ENCODE measurements around the gene LIMK1. TPM values are rescaled to one million over a fixed set of nuclear protein-coding genes. Genes with fewer than 3 reads are reported as not detected.

LIMK1 gene
- total RNA-seq, 1 experiment from 2014 or later = 56.3 TPM

- DNase-seq (ENCODE audit: low read depth, low spot score) = no peak
- H3K9me3 ChIP-seq (ENCODE audit: control insufficient read depth in 1 of 2, insufficient read depth in 1 of 2, low read depth in 1 of 2, low read length in 2 of 2) = no peaks in the 10 kb centered on the region
- peaks cover 2 to 7% of the 10 kb centered on the region in 2 experiments; a peak in 2 of 4 replicates for H3K4me1 ChIP-seq (ENCODE audit: control insufficient read depth in 1 of 2, insufficient read depth in 2 of 2, low read length in 2 of 2)
- TF ChIP-seq CBX3 (IDR thresholded peaks at IDR 0.05; ENCODE audit: low read depth) (no peak), MAX (IDR thresholded peaks at IDR 0.05) (no peak)
- H3K27me3 ChIP-seq (ENCODE audit: insufficient read depth, low read length) = peaks cover 4% of the 10 kb centered on the region; the same call in 1 of the 2 replicates
- H4K20me1 ChIP-seq (ENCODE audit: insufficient read depth) = no peaks in the 10 kb centered on the region
- POLR2A ChIA-PET = no interaction called here
- H3K4me2 ChIP-seq (ENCODE audit: low read length) = no peak overlapping the region
- H2AFZ ChIP-seq (ENCODE audit: low read depth, low read length, poor library complexity, severe bottlenecking) = no peak overlapping the region
- no peak overlapping the region for H3K4me3 ChIP-seq (replicated peaks in 1 of 2; ENCODE audit: low read depth in 1 of 2, low read length in 2 of 2)
- H3K27ac ChIP-seq (ENCODE audit: low read depth, low read length) = no peak overlapping the region
- ATAC-seq = no peak
- no peaks in the 10 kb centered on the region for H3K79me2 ChIP-seq (ENCODE audit: insufficient read depth, low read length)
- no TSS peak for BruUV-seq (replicated peaks)
- H3K9ac ChIP-seq (ENCODE audit: low read length) = no peak overlapping the region
- RAD21 ChIA-PET (ENCODE audit: low non-redundant PET in 1 of 2, low total read pairs in 2 of 2, uncharacterized antibody in 2 of 2, unreplicated experiment in 2 of 2) = no interaction called here
- intact Hi-C loops (cut with micrococcal nuclease) = no loop called here
- CTCF ChIA-PET = no interaction called here
- H3K9me2 ChIP-seq (ENCODE audit: insufficient read depth) = no peaks in the 10 kb centered on the region
- no peaks in the 10 kb centered on the region for H3K36me3 ChIP-seq (ENCODE audit: control insufficient read depth in 1 of 2, insufficient read depth in 2 of 2, low read length in 2 of 2)
Observed at GRCh38 chr7:74048999-74049599, 34.5 kb upstream of the LIMK1 start.

- Histone ChIP-seq H3K4me2 (ENCODE audit: low read length) (no peak overlapping the region), H3K9me2 (ENCODE audit: insufficient read depth) (no peaks in the 10 kb centered on the region), H3K4me1 (ENCODE audit: control insufficient read depth in 1 of 2, insufficient read depth in 2 of 2, low read length in 2 of 2) (peaks cover 2 to 7% of the 10 kb centered on the region in 2 experiments; a peak in 2 of 4 replicates), H3K27me3 (ENCODE audit: insufficient read depth, low read length) (peaks cover 4% of the 10 kb centered on the region; the same call in 1 of the 2 replicates), H2AFZ (ENCODE audit: low read depth, low read length, poor library complexity, severe bottlenecking) (no peak overlapping the region), H3K9ac (ENCODE audit: low read length) (no peak overlapping the region), H4K20me1 (ENCODE audit: insufficient read depth) (no peaks in the 10 kb centered on the region), H3K4me3 (replicated peaks in 1 of 2; ENCODE audit: low read depth in 1 of 2, low read length in 2 of 2) (no peak overlapping the region), H3K27ac (ENCODE audit: low read depth, low read length) (no peak overlapping the region), H3K79me2 (ENCODE audit: insufficient read depth, low read length) (no peaks in the 10 kb centered on the region), H3K36me3 (ENCODE audit: control insufficient read depth in 1 of 2, insufficient read depth in 2 of 2, low read length in 2 of 2) (no peaks in the 10 kb centered on the region), H3K9me3 (ENCODE audit: control insufficient read depth in 1 of 2, insufficient read depth in 1 of 2, low read depth in 1 of 2, low read length in 2 of 2) (no peaks in the 10 kb centered on the region)
- no TSS peak for BruUV-seq (replicated peaks)
- ChIA-PET CTCF (no interaction called here), POLR2A (no interaction called here), RAD21 (ENCODE audit: low non-redundant PET in 1 of 2, low total read pairs in 2 of 2, uncharacterized antibody in 2 of 2, unreplicated experiment in 2 of 2) (no interaction called here)
- ATAC-seq (no peak), DNase-seq (ENCODE audit: low read depth, low spot score) (no peak)
- no peak for TF ChIP-seq REST (IDR thresholded peaks at IDR 0.05; ENCODE audit: low read depth)
- no peak for TF ChIP-seq FOSL1 (IDR thresholded peaks at IDR 0.05; ENCODE audit: low read depth)
- TF ChIP-seq JUND (IDR thresholded peaks at IDR 0.05) = no peak
- TF ChIP-seq CTCF (IDR thresholded peaks at IDR 0.05 in 2 of 3, conservative IDR thresholded peaks at IDR 0.05 in 1 of 3; ENCODE audit: borderline replicate concordance in 1 of 3, insufficient read depth in 1 of 3, low read depth in 2 of 3, low read length in 2 of 3) = no peak
- TF ChIP-seq ELF1 (IDR thresholded peaks at IDR 0.05; ENCODE audit: borderline replicate concordance, low read depth) = no peak
- no peak for TF ChIP-seq POLR2AphosphoS5 (IDR thresholded peaks at IDR 0.05; ENCODE audit: low read depth, low read length)
- no peak for TF ChIP-seq SRF (IDR thresholded peaks at IDR 0.05; ENCODE audit: low read depth)
- TF ChIP-seq CBX3 (IDR thresholded peaks at IDR 0.05; ENCODE audit: low read depth) = no peak
- TF ChIP-seq MAX (IDR thresholded peaks at IDR 0.05) = no peak
- no peak for TF ChIP-seq EZH2phosphoT487 (IDR thresholded peaks at IDR 0.05; ENCODE audit: borderline replicate concordance)
- no peak for TF ChIP-seq CEBPB (IDR thresholded peaks at IDR 0.05; ENCODE audit: low read depth)
- no peak for TF ChIP-seq TCF7L2 (IDR thresholded peaks at IDR 0.05; ENCODE audit: borderline replicate concordance, extremely low read depth, insufficient read depth, insufficient read length)
- no peak for TF ChIP-seq EGR1 (IDR thresholded peaks at IDR 0.05; ENCODE audit: low read depth)
- intact Hi-C loops (cut with micrococcal nuclease) = loop anchor here (5.0 kb wide), 2 partner anchors 152 to 342 kb away; no protein-coding TSS in a partner anchor
Observed at GRCh38 chr7:74049997-74050798, 33.4 kb upstream of the LIMK1 start.

All from HCT116 (cell line).